Central memory CD8-positive, alpha-beta T cell (primary cell): ENCODE measurements around the gene UTP3.
"Not testable (repeated sequence)": the region's sequence is repeated elsewhere in the genome, so short reads cannot be mapped to it uniquely, and the experiment has no call there.

Experiments
- ATAC-seq: fragments of 150-1000 bp; cut with Tn5 transposase; replicated peaks from 2 replicates; pipeline ENCODE4 v1.10.0; 2022; ENCODE audit warnings: mild to moderate bottlenecking, moderate FRiP score, moderate number of reproducible peaks; ENCODE audit not compliant: poor library complexity, severe bottlenecking; ENCODE audit errors: extremely low read depth
- DNase-seq, 2 donors: peaks; one replicate each; pipeline ENCODE4 v3.0.0; 2021; ENCODE audit warnings: low spot score in 2 of 2
- H3K27ac Mint-ChIP-seq: one replicate; pipeline ENCODE4 v1.8.0; 2022; ENCODE audit warnings: low read depth, mild to moderate bottlenecking, moderate library complexity, mixed read lengths
- H3K27me3 Mint-ChIP-seq: one replicate; pipeline ENCODE4 v1.8.0; 2022; ENCODE audit warnings: mixed read lengths
- H3K36me3 Mint-ChIP-seq: one replicate; pipeline ENCODE4 v1.8.0; 2022; ENCODE audit warnings: mild to moderate bottlenecking, moderate library complexity, mixed read lengths; ENCODE audit not compliant: insufficient read depth
- H3K4me1 Mint-ChIP-seq: one replicate; pipeline ENCODE4 v1.8.0; 2022; ENCODE audit warnings: mixed read lengths
- H3K4me3 Mint-ChIP-seq: one replicate; pipeline ENCODE4 v1.8.0; 2022; ENCODE audit warnings: mild to moderate bottlenecking, moderate library complexity, mixed read lengths
- H3K9me3 Mint-ChIP-seq: one replicate; pipeline ENCODE4 v1.8.0; 2022; ENCODE audit warnings: mixed read lengths

The UTP3 gene

GRCh38 chr4:70698435-70698834, 10.1 kb downstream of the UTP3 start:
- not testable (repeated sequence) for DNase-seq, H3K9me3 Mint-ChIP-seq, ATAC-seq, H3K27ac Mint-ChIP-seq, H3K4me3 Mint-ChIP-seq, H3K4me1 Mint-ChIP-seq, H3K36me3 Mint-ChIP-seq, H3K27me3 Mint-ChIP-seq

GRCh38 chr4:70700712-70701111, 12.4 kb downstream of the UTP3 start:
- Mint-ChIP-seq H3K9me3 (no peaks in the 10 kb centered on the region), H3K36me3 (peaks cover 5% of the 10 kb centered on the region), H3K27me3 (no peaks in the 10 kb centered on the region), H3K27ac (no peak overlapping the region), H3K4me3 (no peak overlapping the region), H3K4me1 (peaks cover 14% of the 10 kb centered on the region)
- no peak for DNase-seq
- no peak for ATAC-seq

GRCh38 chr4:70701271-70701670, 12.9 kb downstream of the UTP3 start:
- H3K36me3 Mint-ChIP-seq, result peaks cover 5% of the 10 kb centered on the region
- no peak overlapping the region for H3K4me3 Mint-ChIP-seq
- H3K27ac Mint-ChIP-seq, result no peak overlapping the region
- H3K27me3 Mint-ChIP-seq, result no peaks in the 10 kb centered on the region
- DNase-seq (no peak), ATAC-seq (no peak)
- no peaks in the 10 kb centered on the region for H3K9me3 Mint-ChIP-seq
- peaks cover 20% of the 10 kb centered on the region for H3K4me1 Mint-ChIP-seq

- H3K4me1 Mint-ChIP-seq, result peaks cover 23% of the 10 kb centered on the region
- H3K36me3 Mint-ChIP-seq, H3K4me3 Mint-ChIP-seq, DNase-seq, H3K27me3 Mint-ChIP-seq, ATAC-seq, H3K9me3 Mint-ChIP-seq, H3K27ac Mint-ChIP-seq: not testable (repeated sequence)
Observed at GRCh38 chr4:70702592-70702991, 14.3 kb downstream of the UTP3 start.

- no peaks in the 10 kb centered on the region for H3K27me3 Mint-ChIP-seq
- DNase-seq (no peak), ATAC-seq (no peak)
- peak overlapping the region; percentile 85 for H3K27ac Mint-ChIP-seq
- peaks cover 5% of the 10 kb centered on the region for H3K36me3 Mint-ChIP-seq
- no peaks in the 10 kb centered on the region for H3K9me3 Mint-ChIP-seq
- peaks cover 23% of the 10 kb centered on the region for H3K4me1 Mint-ChIP-seq
- peak overlapping the region; percentile 86 for H3K4me3 Mint-ChIP-seq
Observed at GRCh38 chr4:70703619-70704214, 15.4 kb downstream of the UTP3 start.

GRCh38 chr4:70704215-70704930, 16.0 kb downstream of the UTP3 start:
- peak; percentile 34 for ATAC-seq
- no peaks in the 10 kb centered on the region for H3K9me3 Mint-ChIP-seq
- peaks cover 5% of the 10 kb centered on the region for H3K36me3 Mint-ChIP-seq
- peak; percentile 21 to 31 for DNase-seq
- H3K27ac Mint-ChIP-seq, result peak overlapping the region; percentile 85
- H3K4me1 Mint-ChIP-seq, result peaks cover 23% of the 10 kb centered on the region
- H3K27me3 Mint-ChIP-seq, result no peaks in the 10 kb centered on the region
- peak overlapping the region; percentile 86 for H3K4me3 Mint-ChIP-seq

GRCh38 chr4:70704931-70705182, 16.5 kb downstream of the UTP3 start:
- Mint-ChIP-seq H3K9me3 (no peaks in the 10 kb centered on the region), H3K36me3 (peaks cover 5% of the 10 kb centered on the region), H3K4me3 (peak overlapping the region; percentile 86), H3K27me3 (no peaks in the 10 kb centered on the region), H3K27ac (no peak overlapping the region), H3K4me1 (peaks cover 23% of the 10 kb centered on the region)
- no peak for DNase-seq
- no peak for ATAC-seq

GRCh38 chr4:70705183-70706043, 17.1 kb downstream of the UTP3 start:
- H3K27ac Mint-ChIP-seq, result peak overlapping the region; percentile 88

GRCh38 chr4:70706044-70706461, 17.7 kb downstream of the UTP3 start:
- DNase-seq (no peak), ATAC-seq (no peak)
- Mint-ChIP-seq H3K9me3 (no peaks in the 10 kb centered on the region), H3K36me3 (peaks cover 5% of the 10 kb centered on the region), H3K27ac (peak overlapping the region; percentile 88), H3K4me3 (peak overlapping the region; percentile 86), H3K27me3 (no peaks in the 10 kb centered on the region), H3K4me1 (peaks cover 23% of the 10 kb centered on the region)

More at GRCh38 chr4:70705183-70706043, 17.1 kb downstream of the UTP3 start:
- Mint-ChIP-seq H3K36me3 (peaks cover 5% of the 10 kb centered on the region), H3K9me3 (no peaks in the 10 kb centered on the region), H3K4me3 (peak overlapping the region; percentile 86), H3K27me3 (no peaks in the 10 kb centered on the region), H3K4me1 (peaks cover 23% of the 10 kb centered on the region)
- DNase-seq, result peak; percentile 52
- peak; percentile 77 for ATAC-seq

GRCh38 chr4:70706516-70706915, 18.2 kb downstream of the UTP3 start:
- peaks cover 23% of the 10 kb centered on the region for H3K4me1 Mint-ChIP-seq
- peak overlapping the region; percentile 88 for H3K27ac Mint-ChIP-seq
- peak overlapping the region; percentile 86 for H3K4me3 Mint-ChIP-seq
- H3K9me3 Mint-ChIP-seq, result no peaks in the 10 kb centered on the region
- peaks cover 5% of the 10 kb centered on the region for H3K36me3 Mint-ChIP-seq
- ATAC-seq (no peak), DNase-seq (no peak)
- H3K27me3 Mint-ChIP-seq, result no peaks in the 10 kb centered on the region

- DNase-seq (no peak), ATAC-seq (no peak)
- Mint-ChIP-seq H3K27me3 (no peaks in the 10 kb centered on the region), H3K27ac (no peak overlapping the region), H3K9me3 (no peaks in the 10 kb centered on the region), H3K4me3 (no peak overlapping the region), H3K4me1 (peaks cover 27% of the 10 kb centered on the region), H3K36me3 (peaks cover 2% of the 10 kb centered on the region)
Observed at GRCh38 chr4:70709611-70710205, 21.4 kb downstream of the UTP3 start.

GRCh38 chr4:70711599-70711998, 23.3 kb downstream of the UTP3 start:
- Mint-ChIP-seq H3K36me3 (no peaks in the 10 kb centered on the region), H3K4me1 (peaks cover 15% of the 10 kb centered on the region), H3K9me3 (no peaks in the 10 kb centered on the region), H3K27ac (peak overlapping the region; percentile 32), H3K4me3 (no peak overlapping the region), H3K27me3 (no peaks in the 10 kb centered on the region)
- no peak for DNase-seq
- no peak for ATAC-seq
